Muscle of arm (tissue), 12 donors: ENCODE results near the gene TRPM8. TPM values are rescaled to one million over a fixed set of nuclear protein-coding genes. Genes with fewer than 3 reads are reported as not detected.

ENCODE experiments used
- DNase-seq: peaks from one replicate; pipeline ENCODE4 v3.0.0-alpha.2; 2013
- polyA plus RNA-seq, 12 donors: library from polyadenylated mRNA; unstranded; fragments of 120-200 nt; gene quantifications; one replicate each; pipeline ENCODE4 v1.2.1, GENCODE V29; 2013; ENCODE audit not compliant: insufficient read length in 12 of 12

TRPM8 gene
- polyA plus RNA-seq, 12 donors, result 0.11 to 0.30 (median 0.26) TPM; not detected in 8

DNA sequence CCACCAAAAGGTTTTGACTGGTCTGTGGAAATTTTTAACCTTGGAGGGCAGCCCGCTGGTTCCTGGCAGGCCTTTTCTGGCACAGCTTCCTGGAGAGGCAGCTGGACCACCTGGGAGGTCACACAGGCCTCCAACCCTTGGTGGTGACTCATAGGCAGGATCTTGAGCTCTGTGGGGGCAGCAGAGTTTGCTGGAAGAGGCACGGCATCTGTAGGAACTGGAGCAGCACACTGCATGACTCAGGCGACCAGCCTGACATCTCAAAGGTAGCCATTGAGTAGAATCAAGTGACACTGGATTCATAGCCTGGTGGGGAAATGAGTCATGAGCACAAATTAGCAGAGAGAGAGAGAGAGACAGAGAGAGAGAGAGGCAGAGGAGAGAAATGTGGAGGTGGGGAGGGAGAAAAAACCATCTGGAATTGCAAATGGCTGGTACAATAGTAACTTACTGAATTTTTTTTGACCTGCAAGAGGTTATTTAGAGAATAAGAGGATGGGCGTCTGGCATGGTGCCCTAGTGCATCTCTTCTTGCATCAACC, 57.4 kb downstream of the TRPM8 start:
- no peak for DNase-seq

- DNase-seq, result no peak
Observed at GRCh38 chr2:233976087-233976486, 58.9 kb downstream of the TRPM8 start.

DNA sequence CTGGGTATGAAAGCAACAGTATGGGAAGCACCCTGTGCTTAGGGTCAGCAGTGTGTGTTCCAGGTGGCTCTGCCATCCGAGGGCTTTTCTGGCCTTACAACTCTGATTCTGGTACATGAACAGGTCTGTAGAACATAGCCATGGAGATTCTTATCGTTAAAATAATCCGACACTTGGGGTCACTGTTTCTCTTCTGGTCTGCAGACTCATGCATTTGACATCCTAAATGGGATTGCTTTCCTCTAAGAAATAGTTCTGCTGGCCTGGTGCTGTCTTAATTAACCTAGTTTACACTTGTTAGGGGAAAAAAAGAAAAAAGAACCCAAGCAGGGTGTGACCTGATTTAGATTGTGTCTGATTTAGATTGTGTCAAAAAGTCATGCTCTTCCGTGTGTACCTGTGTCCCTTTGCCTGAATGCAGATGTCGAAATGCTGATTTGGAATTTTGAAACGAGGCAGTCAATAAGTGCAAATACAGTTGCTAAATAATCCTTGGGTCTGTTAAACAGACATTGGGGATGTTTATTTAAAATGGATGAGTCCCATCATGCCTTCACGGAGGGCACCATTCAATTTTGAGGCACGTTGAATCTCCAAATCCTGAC, 59.6 kb downstream of the TRPM8 start:
- peak; percentile 68 for DNase-seq

GRCh38 chr2:233977296-233977837, 60.2 kb downstream of the TRPM8 start:
- DNase-seq, result no peak

DNA sequence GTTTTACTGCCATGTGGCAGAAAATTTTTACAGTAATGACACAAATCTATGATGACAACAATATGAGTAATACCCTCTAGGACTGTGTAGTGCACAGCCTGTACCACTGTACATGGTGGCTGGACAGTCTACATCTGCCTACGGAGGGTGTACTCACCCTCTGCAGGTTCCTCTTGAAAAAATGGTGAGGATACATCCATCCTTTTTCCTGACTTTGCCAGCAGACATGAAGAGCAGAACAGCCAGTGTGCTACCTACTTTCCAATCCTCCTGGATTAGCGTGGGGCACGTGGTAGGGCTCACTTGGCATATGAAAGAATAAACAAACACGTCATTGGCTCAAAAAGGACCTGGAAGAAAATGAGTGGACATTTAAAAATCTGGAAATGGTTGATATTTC, 62.6 kb downstream of the TRPM8 start:
- no peak for DNase-seq

DNA sequence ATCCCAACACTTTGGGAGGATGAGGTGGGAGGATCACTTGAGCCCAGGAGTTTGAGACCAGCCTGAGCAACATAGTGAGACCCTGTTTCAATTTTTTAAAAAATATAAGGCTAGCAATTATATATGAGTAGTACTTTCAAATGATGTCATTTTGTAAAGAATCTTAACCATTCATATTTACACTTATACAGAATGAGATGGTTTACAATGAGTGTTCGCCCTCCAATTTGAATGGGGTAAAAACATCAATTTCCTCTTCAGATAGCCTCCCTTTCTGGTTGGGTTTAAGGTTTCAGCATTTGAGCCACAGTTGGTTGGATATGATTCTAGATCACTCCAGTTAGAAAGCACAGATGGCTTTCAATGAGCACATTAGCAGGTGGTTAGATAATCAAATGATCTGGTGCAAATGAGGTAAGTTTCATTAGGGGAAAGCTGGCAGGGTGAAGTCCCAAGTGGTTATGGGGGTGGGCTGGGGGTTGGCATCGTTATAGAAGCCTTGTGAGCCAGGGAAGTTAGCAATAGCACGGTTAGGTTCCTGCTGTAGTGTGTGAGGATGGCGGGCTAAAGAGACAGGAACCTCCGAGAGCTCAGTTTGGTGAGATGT, 63.9 kb downstream of the TRPM8 start:
- DNase-seq, result no peak

- DNase-seq, result no peak
Observed at GRCh38 chr2:233981574-233982420, 64.6 kb downstream of the TRPM8 start.

GRCh38 chr2:233982421-233983121, 65.4 kb downstream of the TRPM8 start:
- DNase-seq, result no peak

DNA sequence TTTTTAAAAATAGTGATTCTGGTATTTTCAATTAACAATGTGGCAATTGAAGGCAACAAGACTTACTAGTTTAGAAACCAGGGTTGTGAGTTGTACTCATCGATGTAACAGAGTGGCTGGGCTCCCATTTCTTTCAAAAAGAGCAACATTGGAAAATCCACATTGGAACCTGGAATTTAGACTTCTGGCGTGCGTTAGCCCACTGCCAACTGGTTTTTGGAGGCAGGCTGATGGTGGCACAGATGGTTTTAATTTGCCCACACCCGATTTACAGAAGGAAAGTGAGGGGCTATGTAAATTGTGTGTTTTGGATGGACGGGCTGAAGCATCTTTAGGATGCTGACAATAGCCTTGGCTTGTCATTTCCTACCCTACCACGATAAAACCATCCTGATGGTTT, 66.3 kb downstream of the TRPM8 start:
- no peak for DNase-seq

- no peak for DNase-seq
Observed at GRCh38 chr2:233988581-233988980, 71.4 kb downstream of the TRPM8 start.

DNA sequence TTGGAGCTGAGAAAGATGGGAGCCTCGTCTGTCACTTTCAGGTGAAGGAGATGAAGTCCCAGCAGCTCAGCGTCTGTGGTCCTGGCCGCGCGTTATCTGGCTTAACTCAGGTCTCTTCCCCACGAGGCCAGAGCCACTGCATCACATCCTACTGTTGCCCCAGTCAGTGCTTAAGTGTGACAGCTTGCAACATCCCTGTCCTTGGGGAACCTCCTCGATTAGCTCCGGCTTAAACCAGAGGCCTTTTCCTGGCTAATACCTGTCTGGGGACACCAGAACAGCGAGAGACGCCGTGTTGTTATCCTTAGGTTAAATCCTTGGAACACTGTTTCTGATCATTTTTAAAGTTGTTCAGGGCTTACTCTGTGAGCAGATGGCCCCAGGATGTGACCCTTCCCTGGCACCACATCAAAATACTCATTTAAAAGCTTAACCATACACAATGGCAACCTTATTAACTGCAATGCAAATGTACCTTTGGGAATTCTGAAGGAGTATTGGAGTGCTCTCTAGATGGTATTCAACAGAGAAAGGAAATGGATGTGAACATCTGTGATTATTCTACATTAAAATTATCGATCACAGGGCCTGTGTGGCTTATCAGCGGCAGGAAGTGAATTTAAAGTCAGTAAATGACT, 72.2 kb downstream of the TRPM8 start:
- DNase-seq, result no peak

DNA sequence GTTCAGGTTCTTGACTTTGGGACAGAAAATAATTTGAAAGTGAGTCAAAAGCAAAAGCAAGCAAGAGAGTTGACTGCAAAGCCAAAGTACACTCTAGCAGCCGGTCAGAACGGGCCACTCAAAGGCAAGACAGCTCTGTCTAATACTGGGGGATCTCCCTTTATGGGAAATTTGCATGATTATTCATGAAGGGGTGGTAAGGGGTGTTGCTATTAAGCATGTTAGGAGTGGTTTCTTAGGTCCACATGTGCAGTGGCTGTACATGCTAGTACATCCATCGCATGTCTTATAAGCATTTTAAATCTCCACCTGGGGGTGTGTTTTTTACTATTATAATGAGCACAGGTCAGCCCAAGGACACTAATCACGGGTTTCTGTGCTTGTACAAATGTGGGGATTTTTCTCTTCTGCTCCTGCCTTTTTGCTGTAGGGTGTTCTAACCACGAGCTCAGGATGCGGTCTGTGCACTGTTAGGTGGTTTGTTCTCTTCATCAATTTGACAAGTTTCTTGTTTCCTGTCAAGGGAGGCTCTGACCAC, 73.2 kb downstream of the TRPM8 start:
- no peak for DNase-seq

GRCh38 chr2:233991196-233991595, 74.0 kb downstream of the TRPM8 start:
- no peak for DNase-seq

DNA sequence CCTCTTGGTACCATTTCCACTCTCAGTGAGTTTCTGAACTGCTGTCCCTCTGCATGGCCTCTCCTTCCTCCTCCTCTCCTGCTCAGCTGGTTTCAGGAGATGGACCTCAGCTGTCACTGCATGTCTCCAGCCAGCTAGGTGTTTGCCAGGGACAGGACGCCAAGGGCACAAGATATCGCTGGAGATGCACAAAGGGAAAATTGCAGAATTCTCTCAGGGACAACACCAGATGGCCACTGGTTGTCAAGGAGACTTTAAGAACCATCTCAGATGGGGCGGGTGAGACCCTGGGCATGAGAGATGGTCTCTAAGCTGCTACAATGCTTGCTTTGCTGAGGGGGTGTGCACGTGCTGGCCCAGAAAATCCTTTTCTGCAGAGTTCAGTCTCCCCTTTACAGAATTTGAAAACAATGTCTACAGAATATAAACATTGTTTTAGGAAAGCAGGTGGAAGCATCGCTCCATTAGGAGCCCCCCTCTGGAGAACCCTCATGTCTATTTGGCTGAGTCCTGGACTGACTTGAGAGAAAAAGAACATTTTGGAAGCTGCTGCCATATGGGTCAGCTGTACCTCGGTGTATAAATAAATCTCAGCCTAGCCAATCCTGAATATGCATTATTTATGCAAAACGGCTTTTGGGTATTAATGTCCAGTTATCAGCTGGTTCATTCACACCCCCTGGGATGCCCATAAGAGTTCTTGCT, 75.5 kb downstream of the TRPM8 start:
- DNase-seq, result no peak

GRCh38 chr2:233993461-233993860, 76.3 kb downstream of the TRPM8 start:
- no peak for DNase-seq

DNA sequence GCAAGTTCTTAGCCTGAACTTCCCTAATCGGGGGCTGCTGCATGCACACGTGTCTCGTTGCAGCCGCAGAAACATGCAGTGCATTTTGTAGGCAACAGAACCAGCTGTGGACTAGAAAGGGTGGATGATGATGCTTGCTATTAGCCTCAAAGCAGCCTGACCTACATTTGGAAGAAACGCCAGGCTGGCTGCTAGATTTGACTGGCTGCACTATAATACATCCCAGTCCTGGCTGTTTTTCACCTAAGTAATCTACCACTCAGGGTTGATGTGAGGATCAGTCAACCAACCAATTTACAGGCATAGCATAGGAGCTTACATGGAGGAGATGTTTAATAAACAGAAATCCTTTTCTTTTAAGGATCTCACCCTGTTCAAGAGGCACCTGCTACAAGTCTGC, 77.0 kb downstream of the TRPM8 start:
- DNase-seq, result no peak

DNA sequence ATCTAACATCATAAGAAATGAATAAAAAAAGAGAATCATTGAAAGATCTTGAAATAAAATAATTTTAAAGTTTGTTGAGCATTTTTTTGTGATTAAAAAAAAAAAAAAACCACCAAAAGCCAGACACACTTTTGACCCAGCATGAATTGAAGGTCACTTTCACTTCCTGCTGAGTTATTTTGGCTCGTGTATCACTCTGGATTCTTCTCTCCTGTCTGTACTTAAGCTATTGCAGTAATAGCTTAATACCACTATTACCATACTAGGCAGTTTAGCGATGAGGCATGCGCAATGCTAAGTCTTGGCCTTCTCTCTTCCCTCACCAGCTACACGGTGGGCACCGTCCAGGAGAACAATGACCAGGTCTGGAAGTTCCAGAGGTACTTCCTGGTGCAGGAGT, 78.8 kb downstream of the TRPM8 start:
- DNase-seq, result no peak

DNA sequence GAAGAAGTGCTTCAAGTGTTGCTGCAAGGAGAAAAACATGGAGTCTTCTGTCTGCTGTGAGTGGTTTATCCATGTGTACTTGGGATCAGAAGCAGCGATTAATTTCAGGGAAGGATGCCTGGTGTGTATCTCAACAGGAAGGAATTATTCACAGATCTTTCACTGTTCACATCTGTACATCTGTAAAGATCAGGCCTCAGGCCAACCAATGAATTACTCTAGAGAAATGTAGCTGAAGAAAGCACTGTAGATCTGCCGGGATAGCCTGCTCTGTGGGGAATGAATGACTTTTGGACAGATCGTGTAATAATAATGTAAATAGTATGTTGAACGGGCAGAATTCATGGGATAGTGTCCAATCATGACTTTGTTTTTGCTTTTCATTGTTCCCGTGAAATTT, 79.3 kb downstream of the TRPM8 start:
- DNase-seq, result peak; percentile 84

GRCh38 chr2:233997707-233998106, 80.5 kb downstream of the TRPM8 start:
- DNase-seq, result no peak

GRCh38 chr2:233999182-233999581, 82.0 kb downstream of the TRPM8 start:
- DNase-seq, result no peak
